GM12892 (cell line): ENCODE data around the gene TLE5.

Source experiments
- POLR2A ChIP-seq: IDR thresholded peaks from 2 replicates; pipeline ENCODE4 v1.6.1; 2011; ENCODE audit warnings: low read depth, low read length, control low read depth
- TAF1 ChIP-seq: IDR thresholded peaks from 2 replicates; pipeline ENCODE4 v1.6.1; 2011; ENCODE audit warnings: low read depth, mild to moderate bottlenecking, control low read depth, low read length, borderline replicate concordance

DNA sequence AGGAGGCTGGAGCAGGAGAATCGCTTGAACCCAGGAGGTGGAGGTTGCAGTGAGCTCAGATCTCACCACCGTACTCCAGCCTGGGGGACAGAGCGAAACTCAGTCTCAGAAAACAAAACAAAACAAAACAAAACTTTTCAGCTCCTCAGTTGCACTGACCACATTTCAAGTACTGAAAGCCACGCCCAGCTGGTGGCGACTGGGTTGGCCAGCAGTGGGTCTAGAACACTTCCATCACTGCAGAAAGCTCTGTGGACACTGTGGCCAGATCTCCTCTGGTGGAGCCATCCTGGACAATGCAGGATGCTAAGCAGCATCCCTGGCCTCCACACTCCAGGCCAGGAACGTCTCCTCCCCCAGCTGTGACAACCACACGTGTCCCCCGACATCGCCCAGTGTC is 54.3 kb downstream of the TLE5 start:
- TF ChIP-seq POLR2A (no peak), TAF1 (no peak)
